Keratinocyte (primary cell): ENCODE results near the gene HRK. TPM values are rescaled to one million over a fixed set of nuclear protein-coding genes. Genes with fewer than 3 reads are reported as not detected.
A peak's percentile ranks its signal among the peaks of the same experiment; 100 is the strongest.

Experiments
- DNase-seq: peaks from one replicate; pipeline ENCODE4 v3.0.0-alpha.2; 2011; ENCODE audit warnings: low read depth, missing footprints, low spot score
- FAIRE-seq: peaks from 2 replicates; lab custom pipeline; 2011; peaks lifted over from hg19 to GRCh38; lab: Jason Lieb, UNC
- H2AFZ ChIP-seq: 2 replicates; pipeline ENCODE4 v1.6.0; 2012; ENCODE audit warnings: low read length, control low read depth, inconsistent platforms; ENCODE audit not compliant: control insufficient read depth
- H3K27ac ChIP-seq: 2 replicates; pipeline ENCODE4 v1.5.1; 2011; ENCODE audit warnings: low read length; ENCODE audit not compliant: control insufficient read depth, insufficient read depth
- H3K27me3 ChIP-seq: 3 replicates; pipeline ENCODE4 v1.6.0; 2011; ENCODE audit warnings: low read length; ENCODE audit not compliant: control insufficient read depth, insufficient read depth; ENCODE audit errors: extremely low read depth
- H3K36me3 ChIP-seq, 2 experiments: 2 replicates in 1 of 2; 3 replicates in 1 of 2; pipeline ENCODE4 v1.5.1; 2011; ENCODE audit warnings: low read length in 2 of 2, mild to moderate bottlenecking in 1 of 2; ENCODE audit not compliant: control insufficient read depth in 2 of 2, insufficient read depth in 2 of 2; ENCODE audit errors: extremely low read depth in 1 of 2
- H3K4me1 ChIP-seq: 3 replicates; pipeline ENCODE4 v1.5.1; 2011; ENCODE audit warnings: low read length; ENCODE audit not compliant: control insufficient read depth, insufficient read depth; ENCODE audit errors: extremely low read depth
- H3K4me2 ChIP-seq: 3 replicates; pipeline ENCODE4 v1.6.0; 2011; ENCODE audit warnings: low read depth, low read length; ENCODE audit not compliant: control insufficient read depth, insufficient read depth; ENCODE audit errors: extremely low read depth
- H3K4me3 ChIP-seq, 3 experiments: fragments of 200-600 bp in 1 of 3; sonication (generic) in 1 of 3; 2 replicates in 2 of 3; 3 replicates in 1 of 3; pipeline ENCODE4 v1.5.1; 2011 to 2016; ENCODE audit warnings: low read length in 3 of 3, mild to moderate bottlenecking in 3 of 3, control low read depth in 2 of 3, inconsistent platforms in 1 of 3, low read depth in 1 of 3, mixed read lengths in 1 of 3, mixed run types in 1 of 3, moderate library complexity in 1 of 3; ENCODE audit not compliant: control insufficient read depth in 2 of 3, insufficient read depth in 2 of 3; ENCODE audit errors: extremely low read depth in 1 of 3
- H3K79me2 ChIP-seq: 2 replicates; pipeline ENCODE4 v1.6.0; 2012; ENCODE audit warnings: low read length; ENCODE audit not compliant: control insufficient read depth, insufficient read depth
- H3K9ac ChIP-seq: 3 replicates; pipeline ENCODE4 v1.6.0; 2011; ENCODE audit warnings: low read length; ENCODE audit not compliant: control insufficient read depth, insufficient read depth; ENCODE audit errors: extremely low read depth
- H3K9me1 ChIP-seq: 3 replicates; pipeline ENCODE4 v1.6.0; 2011; ENCODE audit warnings: low read length; ENCODE audit not compliant: control insufficient read depth, insufficient read depth; ENCODE audit errors: extremely low read depth
- H3K9me3 ChIP-seq: 2 replicates; pipeline ENCODE4 v1.5.1; 2012; ENCODE audit warnings: low read depth, low read length; ENCODE audit not compliant: control insufficient read depth
- H4K20me1 ChIP-seq: 3 replicates; pipeline ENCODE4 v1.6.0; 2011; ENCODE audit warnings: low read length; ENCODE audit not compliant: control insufficient read depth, insufficient read depth; ENCODE audit errors: extremely low read depth
- EZH2 ChIP-seq: IDR thresholded peaks from one replicate; pipeline ENCODE4 v1.6.1; 2012; ENCODE audit warnings: inconsistent platforms, mild to moderate bottlenecking, low read length, moderate library complexity
- dilution Hi-C: fragments of 300-500 bp; cut with MboI; formaldehyde crosslinking; loops from one replicate; pipeline ENCODE4 v1.7.0; 2020; ENCODE audit warnings: low sequenced_read_pairs; ENCODE audit not compliant: extremely low pct_ligation_motif_present
- polyA plus RNA-seq, 5 experiments: library from polyadenylated mRNA; depleted of rRNA in 3 of 5; stranded (reverse) in 3 of 5; stranded (forward) in 1 of 5; unstranded in 1 of 5; fragments of >200 nt; gene quantifications; 1 replicate in 1 of 5; 2 replicates in 3 of 5; 3 replicates in 1 of 5; pipeline versions ENCODE4 v1.2.1 to v1.2.3, GENCODE V29; 2011 to 2012; ENCODE audit warnings: missing spikeins in 2 of 5, low read depth in 1 of 5, low replicate concordance in 1 of 5
- TF ChIP-seq, protein P1 (sequence below), 3 experiments: IDR thresholded peaks in 1 of 3; conservative IDR thresholded peaks in 1 of 3; optimal IDR thresholded peaks in 1 of 3; 2 replicates in 2 of 3; 3 replicates in 1 of 3; pipeline versions ENCODE3 to v1.5.1; 2011; ENCODE audit warnings: low read length in 3 of 3, mild to moderate bottlenecking in 3 of 3, moderate library complexity in 2 of 3, control low read depth in 1 of 3, inconsistent platforms in 1 of 3; ENCODE audit not compliant: insufficient read depth in 2 of 3; ENCODE audit errors: extremely low read depth in 1 of 3

Gene HRK
- polyA plus RNA-seq, 1 donor (not counting 4 experiments of a cell fraction or from before 2014, with no cell fraction given), result 0.01 TPM

DNA sequence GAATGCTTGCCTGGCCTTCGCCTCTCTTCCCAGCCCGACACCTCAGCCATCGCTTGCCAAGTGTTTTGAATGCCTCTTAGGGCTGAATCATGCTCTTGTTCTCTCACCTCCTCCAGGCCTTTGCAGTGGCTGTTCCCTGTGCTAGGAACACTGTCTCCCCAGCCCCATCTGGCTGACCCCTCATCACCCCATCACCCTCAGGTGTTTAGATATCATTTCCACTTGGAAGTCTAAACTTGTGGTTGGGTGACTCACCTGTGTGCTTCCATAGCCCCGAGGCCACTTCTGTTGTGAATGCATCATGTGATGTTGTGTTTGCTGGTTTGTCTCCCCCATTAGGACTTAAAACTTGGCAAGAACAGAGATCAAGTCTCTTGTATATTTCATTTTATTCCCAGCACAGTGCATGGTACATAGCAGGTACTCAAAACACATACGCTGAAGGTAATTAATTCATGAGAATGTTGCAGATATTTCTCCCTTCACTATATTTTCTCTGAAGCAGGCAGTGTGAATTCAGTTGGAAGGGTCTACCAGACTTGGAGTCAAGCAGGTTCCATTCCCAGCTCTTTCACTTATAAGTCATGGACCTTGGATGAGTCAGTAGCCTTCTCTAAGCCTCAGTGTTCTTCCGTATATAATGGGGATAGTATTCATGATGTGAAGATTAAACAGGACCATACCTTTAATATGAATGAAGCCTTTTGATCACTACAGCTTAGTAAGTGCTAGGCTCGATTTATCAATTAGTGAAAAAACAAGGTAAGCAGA is 67.8 kb downstream of the HRK start:
- no peak for TF ChIP-seq EZH2
- TF ChIP-seq, protein P1, sequence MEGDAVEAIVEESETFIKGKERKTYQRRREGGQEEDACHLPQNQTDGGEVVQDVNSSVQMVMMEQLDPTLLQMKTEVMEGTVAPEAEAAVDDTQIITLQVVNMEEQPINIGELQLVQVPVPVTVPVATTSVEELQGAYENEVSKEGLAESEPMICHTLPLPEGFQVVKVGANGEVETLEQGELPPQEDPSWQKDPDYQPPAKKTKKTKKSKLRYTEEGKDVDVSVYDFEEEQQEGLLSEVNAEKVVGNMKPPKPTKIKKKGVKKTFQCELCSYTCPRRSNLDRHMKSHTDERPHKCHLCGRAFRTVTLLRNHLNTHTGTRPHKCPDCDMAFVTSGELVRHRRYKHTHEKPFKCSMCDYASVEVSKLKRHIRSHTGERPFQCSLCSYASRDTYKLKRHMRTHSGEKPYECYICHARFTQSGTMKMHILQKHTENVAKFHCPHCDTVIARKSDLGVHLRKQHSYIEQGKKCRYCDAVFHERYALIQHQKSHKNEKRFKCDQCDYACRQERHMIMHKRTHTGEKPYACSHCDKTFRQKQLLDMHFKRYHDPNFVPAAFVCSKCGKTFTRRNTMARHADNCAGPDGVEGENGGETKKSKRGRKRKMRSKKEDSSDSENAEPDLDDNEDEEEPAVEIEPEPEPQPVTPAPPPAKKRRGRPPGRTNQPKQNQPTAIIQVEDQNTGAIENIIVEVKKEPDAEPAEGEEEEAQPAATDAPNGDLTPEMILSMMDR (optimal IDR thresholded peaks at IDR 0.05 in 1 of 3, IDR thresholded peaks at IDR 0.05 in 1 of 3, conservative IDR thresholded peaks at IDR 0.05 in 1 of 3; ENCODE audit: extremely low read depth in 1 of 3, insufficient read depth in 2 of 3, low read length in 3 of 3), result no peak
- peak; percentile 94 for DNase-seq
- H3K4me2 ChIP-seq, result no peak overlapping the region

DNA sequence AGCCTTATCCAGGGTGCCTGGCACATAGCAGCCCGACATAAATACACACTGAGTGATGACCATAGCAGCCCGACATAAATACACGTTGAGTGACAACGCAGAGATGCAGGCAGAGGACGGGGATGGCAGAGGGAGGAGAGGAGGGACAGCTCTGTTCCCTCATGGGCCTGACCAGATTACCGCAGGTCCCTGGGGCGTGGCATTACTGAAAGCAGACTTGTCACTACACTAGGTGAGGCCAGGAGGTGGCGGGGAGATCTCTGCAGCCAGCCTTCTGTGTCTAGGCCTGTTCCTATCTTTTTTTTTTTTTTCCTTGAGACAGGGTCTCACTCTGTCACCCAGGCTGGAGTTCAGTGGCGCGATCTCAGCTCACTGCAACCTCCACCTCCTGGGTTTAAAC is 69.0 kb downstream of the HRK start:
- no peak overlapping the region for H3K4me3 ChIP-seq
- H4K20me1 ChIP-seq, result peaks cover 3% of the 10 kb centered on the region
- H3K9me3 ChIP-seq, result no peaks in the 10 kb centered on the region
- H3K36me3 ChIP-seq, result no peaks in the 10 kb centered on the region
- H2AFZ ChIP-seq, result no peak overlapping the region
- H3K9ac ChIP-seq, result no peak overlapping the region
- DNase-seq, result no peak
- FAIRE-seq, result no peak
- no peak overlapping the region for H3K4me2 ChIP-seq
- H3K27ac ChIP-seq, result no peak overlapping the region
- H3K79me2 ChIP-seq, result no peaks in the 10 kb centered on the region
- TF ChIP-seq, protein P1 (optimal IDR thresholded peaks at IDR 0.05 in 1 of 3, IDR thresholded peaks at IDR 0.05 in 1 of 3, conservative IDR thresholded peaks at IDR 0.05 in 1 of 3; ENCODE audit: extremely low read depth in 1 of 3, insufficient read depth in 2 of 3, low read length in 3 of 3), result no peak
- TF ChIP-seq EZH2, result no peak
- dilution Hi-C loops, result no loop called here
- H3K9me1 ChIP-seq, result no peaks in the 10 kb centered on the region
- peaks cover 11% of the 10 kb centered on the region for H3K27me3 ChIP-seq
- H3K4me1 ChIP-seq, result peaks cover 11% of the 10 kb centered on the region

More for the DNA sequence above, 67.8 kb downstream of the HRK start:
- Histone ChIP-seq H3K4me3 (no peak overlapping the region), H3K4me1 (peaks cover 13% of the 10 kb centered on the region), H3K79me2 (no peaks in the 10 kb centered on the region), H2AFZ (no peak overlapping the region), H3K9me3 (no peaks in the 10 kb centered on the region), H3K27me3 (peaks cover 11% of the 10 kb centered on the region), H3K36me3 (no peaks in the 10 kb centered on the region), H3K9ac (no peak overlapping the region), H3K9me1 (no peaks in the 10 kb centered on the region), H4K20me1 (peaks cover 3% of the 10 kb centered on the region), H3K27ac (no peak overlapping the region)
- dilution Hi-C loops, result no loop called here
- FAIRE-seq, result peak; percentile 96
